Measurements from ENCODE around the gene RITA1.
"Not testable (repeated sequence)": the region's sequence is repeated elsewhere in the genome, so short reads cannot be mapped to it uniquely, and the experiment has no call there.

RITA1 gene

GRCh38 chr12:113203852-113204760 is 18.6 kb downstream of the RITA1 start:
- in situ Hi-C loops (cut with HindIII; ENCODE audit: low pct_unique_long_range_greater_than_20kb, low sequenced_read_pairs), result no loop called here
- no peak for TF ChIP-seq JUND (IDR thresholded peaks at IDR 0.05; ENCODE audit: low read depth)
- no peak for DNase-seq (ENCODE audit: low read depth in 1 of 2, low spot score in 1 of 2)

GRCh38 chr12:113204804-113205203 is 19.3 kb downstream of the RITA1 start:
- DNase-seq (ENCODE audit: low read depth in 1 of 2, low spot score in 1 of 2), result no peak
- no peak for TF ChIP-seq JUND (IDR thresholded peaks at IDR 0.05; ENCODE audit: low read depth)
- in situ Hi-C loops (cut with HindIII; ENCODE audit: low pct_unique_long_range_greater_than_20kb, low sequenced_read_pairs), result no loop called here

GRCh38 chr12:113206802-113207201 is 21.3 kb downstream of the RITA1 start:
- DNase-seq (ENCODE audit: low read depth in 1 of 2, low spot score in 1 of 2); in situ Hi-C loops (cut with HindIII; ENCODE audit: low pct_unique_long_range_greater_than_20kb, low sequenced_read_pairs): not testable (repeated sequence)

GRCh38 chr12:113207613-113208040 is 22.1 kb downstream of the RITA1 start:
- TF ChIP-seq JUND (IDR thresholded peaks at IDR 0.05; ENCODE audit: low read depth), result no peak
- in situ Hi-C loops (cut with HindIII; ENCODE audit: low pct_unique_long_range_greater_than_20kb, low sequenced_read_pairs), result no loop called here
- DNase-seq (ENCODE audit: low read depth in 1 of 2, low spot score in 1 of 2), result no peak

GRCh38 chr12:113208041-113208934 is 22.8 kb downstream of the RITA1 start:
- DNase-seq (ENCODE audit: low read depth in 1 of 2, low spot score in 1 of 2), result no peak

GRCh38 chr12:113211160-113211559 is 25.6 kb downstream of the RITA1 start:
- in situ Hi-C loops (cut with HindIII; ENCODE audit: low pct_unique_long_range_greater_than_20kb, low sequenced_read_pairs), result no loop called here
- DNase-seq (ENCODE audit: low read depth in 1 of 2, low spot score in 1 of 2), result no peak
- no peak for TF ChIP-seq JUND (IDR thresholded peaks at IDR 0.05; ENCODE audit: low read depth)

More at GRCh38 chr12:113208041-113208934, 22.8 kb downstream of the RITA1 start:
- no peak for TF ChIP-seq JUND (IDR thresholded peaks at IDR 0.05; ENCODE audit: low read depth)
- in situ Hi-C loops (cut with HindIII; ENCODE audit: low pct_unique_long_range_greater_than_20kb, low sequenced_read_pairs), result no loop called here

- no peak for TF ChIP-seq JUND (IDR thresholded peaks at IDR 0.05; ENCODE audit: low read depth)
- DNase-seq (ENCODE audit: low read depth in 1 of 2, low spot score in 1 of 2), result peak in 1 of 2 experiments; percentile 92
- in situ Hi-C loops (cut with HindIII; ENCODE audit: low pct_unique_long_range_greater_than_20kb, low sequenced_read_pairs), result no loop called here
Measured at GRCh38 chr12:113214895-113215400, 29.4 kb downstream of the RITA1 start.

- in situ Hi-C loops (cut with HindIII; ENCODE audit: low pct_unique_long_range_greater_than_20kb, low sequenced_read_pairs), result no loop called here
- no peak for DNase-seq (ENCODE audit: low read depth in 1 of 2, low spot score in 1 of 2)
- TF ChIP-seq JUND (IDR thresholded peaks at IDR 0.05; ENCODE audit: low read depth), result no peak
Measured at GRCh38 chr12:113216027-113216426, 30.5 kb downstream of the RITA1 start.

- TF ChIP-seq JUND (IDR thresholded peaks at IDR 0.05; ENCODE audit: low read depth), result no peak
- peak in 1 of 2 experiments; percentile 43 for DNase-seq (ENCODE audit: low read depth in 1 of 2, low spot score in 1 of 2)
- in situ Hi-C loops (cut with HindIII; ENCODE audit: low pct_unique_long_range_greater_than_20kb, low sequenced_read_pairs), result no loop called here
Measured at GRCh38 chr12:113220593-113221180, 35.2 kb downstream of the RITA1 start.

- in situ Hi-C loops (cut with HindIII; ENCODE audit: low pct_unique_long_range_greater_than_20kb, low sequenced_read_pairs), result no loop called here
- DNase-seq (ENCODE audit: low read depth in 1 of 2, low spot score in 1 of 2), result peak; percentile 98 to 100
- no peak for TF ChIP-seq JUND (IDR thresholded peaks at IDR 0.05; ENCODE audit: low read depth)
Measured at GRCh38 chr12:113221181-113221996, 35.9 kb downstream of the RITA1 start, which contains the start of gene TPCN1. Gene TPCN1 (plus strand): TSS chr12:113221464. CDS start chr12:113226853, 5,389 bp downstream.

- DNase-seq (ENCODE audit: low read depth in 1 of 2, low spot score in 1 of 2), result no peak
- TF ChIP-seq JUND (IDR thresholded peaks at IDR 0.05; ENCODE audit: low read depth), result no peak
Measured at GRCh38 chr12:113221997-113222729, 36.6 kb downstream of the RITA1 start.

More at GRCh38 chr12:113221997-113222729, 36.6 kb downstream of the RITA1 start:
- in situ Hi-C loops (cut with HindIII; ENCODE audit: low pct_unique_long_range_greater_than_20kb, low sequenced_read_pairs), result no loop called here

Data from T47D (cell line).